ENCODE data around the gene RANGRF.

RANGRF gene

GRCh38 chr17:8273884-8274444, 14.5 kb upstream of the RANGRF start:
- in situ Hi-C loops (cut with MboI; ENCODE audit: low sequenced_read_pairs): no loop called here

DNA sequence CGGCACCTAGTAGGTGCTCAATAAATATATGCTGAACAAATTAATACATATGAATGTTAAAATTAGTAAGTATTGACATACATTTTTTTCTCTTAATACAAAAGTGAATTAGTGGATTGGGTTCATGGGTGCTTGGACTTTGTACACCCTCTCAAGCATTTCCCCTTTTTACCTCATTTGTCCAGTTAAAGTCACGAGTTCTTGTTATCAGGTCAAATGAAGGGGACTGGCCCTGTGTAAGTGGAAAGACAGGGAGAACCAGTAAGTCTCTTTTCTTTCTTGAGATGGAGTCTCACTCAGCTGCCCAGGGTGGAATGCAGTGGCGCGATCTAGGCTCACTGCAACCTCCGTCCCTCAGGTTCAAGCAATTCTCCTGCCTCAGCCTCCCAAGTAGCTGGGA, 13.7 kb upstream of the RANGRF start:
- in situ Hi-C loops (cut with MboI; ENCODE audit: low sequenced_read_pairs): no loop called here

- in situ Hi-C loops (cut with MboI; ENCODE audit: low sequenced_read_pairs): no loop called here
These were observed 12.8 kb upstream of the RANGRF start for GRCh38 chr17:8275421-8276290.

DNA sequence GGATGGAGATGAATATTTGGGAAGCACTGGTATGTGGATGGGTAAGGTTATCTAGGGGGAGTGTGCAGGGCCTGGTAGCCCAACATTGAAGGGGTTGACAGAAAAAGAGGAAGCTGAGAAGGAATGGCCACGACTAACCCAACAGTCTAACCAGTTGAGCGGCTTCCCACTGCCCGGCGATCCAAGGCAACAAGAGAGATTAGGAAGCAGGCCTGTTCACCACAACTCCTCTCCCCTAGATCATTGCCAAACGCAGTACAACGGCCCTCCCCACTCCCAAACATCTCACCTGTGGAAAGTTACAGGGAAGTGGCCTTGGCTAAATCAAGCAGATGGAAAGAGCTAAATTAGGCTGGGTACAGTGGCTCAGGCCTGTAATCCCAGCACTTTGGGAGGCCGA, 11.2 kb upstream of the RANGRF start:
- in situ Hi-C loops (cut with MboI; ENCODE audit: low sequenced_read_pairs): no loop called here

DNA sequence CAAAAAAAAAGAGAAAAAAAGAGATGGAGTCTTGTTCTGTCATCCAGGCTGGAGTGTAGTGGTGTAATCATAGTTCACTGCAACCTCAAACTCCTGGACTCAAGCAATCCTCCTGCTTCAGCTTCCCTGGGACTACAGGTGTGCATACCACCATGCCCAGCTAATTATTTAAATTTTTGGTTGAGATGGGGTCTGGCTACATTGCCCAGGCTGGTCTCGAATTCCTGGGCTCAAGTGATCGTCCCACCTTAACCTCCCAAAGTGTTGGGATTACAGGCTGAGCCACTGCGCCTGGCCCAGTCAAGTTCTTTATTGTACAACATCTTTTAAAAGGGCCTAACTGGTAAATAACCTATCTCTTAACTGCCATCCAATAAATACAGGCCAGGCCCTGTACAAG, 6.1 kb upstream of the RANGRF start:
- in situ Hi-C loops (cut with MboI; ENCODE audit: low sequenced_read_pairs): no loop called here

DNA sequence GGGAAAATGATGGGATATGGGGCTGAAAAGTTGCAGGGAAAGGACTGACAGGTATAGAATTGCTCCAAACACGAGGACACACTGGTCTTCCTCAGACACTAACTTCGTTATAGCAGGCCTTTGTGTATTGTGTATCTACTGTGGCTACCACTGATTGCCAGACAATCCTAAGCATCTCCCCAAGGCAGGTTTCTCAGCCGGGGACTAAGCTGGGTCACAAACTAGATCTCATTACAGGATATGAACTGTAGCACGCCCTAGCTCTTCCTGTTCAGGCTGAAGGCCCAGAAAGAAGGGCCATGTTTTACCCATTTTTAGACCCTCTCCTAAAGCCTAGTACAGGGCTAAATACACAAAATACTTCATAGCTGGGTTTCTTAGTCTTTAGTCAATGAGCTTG, 5.1 kb upstream of the RANGRF start:
- in situ Hi-C loops (cut with MboI; ENCODE audit: low sequenced_read_pairs): no loop called here

DNA sequence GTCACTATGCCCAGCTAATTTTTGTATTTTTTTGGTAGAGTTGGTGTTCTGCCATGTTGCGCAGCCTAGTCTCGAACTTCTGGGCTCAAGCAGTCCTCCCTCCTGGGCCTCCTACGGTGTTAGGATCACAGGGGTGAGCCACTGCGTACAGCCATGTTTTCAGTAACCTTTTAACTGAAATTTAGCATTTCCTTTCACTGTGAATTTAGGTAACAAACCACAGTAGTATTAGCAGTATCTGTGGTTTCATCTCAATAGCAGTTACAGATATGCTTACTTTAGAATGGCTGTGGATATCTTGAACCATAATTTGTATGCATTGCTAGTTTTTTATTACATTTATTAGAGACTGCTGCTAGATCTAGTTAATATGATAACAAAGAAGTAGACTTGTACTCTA, 4.3 kb upstream of the RANGRF start:
- in situ Hi-C loops (cut with MboI; ENCODE audit: low sequenced_read_pairs): no loop called here

- in situ Hi-C loops (cut with MboI; ENCODE audit: low sequenced_read_pairs): no loop called here
These were observed 2.9 kb upstream of the RANGRF start for GRCh38 chr17:8285270-8286181.

GRCh38 chr17:8287651-8288335, 677 bp upstream of the RANGRF start:
- in situ Hi-C loops (cut with MboI; ENCODE audit: low sequenced_read_pairs): no loop called here

- in situ Hi-C loops (cut with MboI; ENCODE audit: low sequenced_read_pairs): no loop called here
These were observed 580 bp downstream of the RANGRF start for GRCh38 chr17:8289103-8289397.

- in situ Hi-C loops (cut with MboI; ENCODE audit: low sequenced_read_pairs): no loop called here
These were observed 1.6 kb downstream of the RANGRF start for GRCh38 chr17:8290043-8290442.

DNA sequence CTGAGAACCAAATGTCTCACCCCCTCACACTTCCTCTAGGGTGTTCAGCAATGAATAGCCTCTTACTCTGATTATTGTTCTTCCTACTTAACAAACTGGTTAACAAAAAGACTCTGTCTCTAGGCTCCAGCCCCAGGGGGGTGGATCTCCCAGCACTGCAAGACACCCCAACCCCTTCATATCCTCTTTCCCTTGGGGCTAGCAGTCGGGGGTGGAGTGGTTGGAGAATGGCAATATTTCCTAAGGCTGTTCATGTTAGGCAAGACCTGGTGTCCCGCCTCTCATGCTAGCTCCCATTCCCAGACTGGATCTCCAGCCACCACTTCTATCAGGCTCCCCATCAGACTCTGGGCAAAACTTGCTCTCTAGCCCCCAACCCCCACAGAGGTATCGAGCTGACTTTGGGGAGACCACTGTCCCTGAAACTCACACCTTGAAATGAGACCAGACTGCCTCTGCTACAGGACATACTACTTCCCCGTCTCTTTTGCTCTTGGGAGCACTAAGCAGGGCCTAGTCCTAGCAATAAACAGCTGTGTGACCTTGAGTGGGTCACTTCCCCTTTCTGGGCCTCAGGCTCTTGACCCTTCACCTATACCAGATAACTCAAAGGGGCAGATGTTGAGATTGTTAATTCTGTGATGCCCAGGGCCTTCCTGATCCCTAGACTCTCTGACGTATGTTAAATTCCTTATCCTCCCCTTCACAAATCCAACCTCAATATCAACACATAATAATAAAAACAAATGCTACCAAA, 4.3 kb downstream of the RANGRF start:
- in situ Hi-C loops (cut with MboI; ENCODE audit: low sequenced_read_pairs): no loop called here

GRCh38 chr17:8294361-8294760, 5.9 kb downstream of the RANGRF start:
- in situ Hi-C loops (cut with MboI; ENCODE audit: low sequenced_read_pairs): no loop called here

- in situ Hi-C loops (cut with MboI; ENCODE audit: low sequenced_read_pairs): no loop called here
These were observed 6.4 kb downstream of the RANGRF start for GRCh38 chr17:8294814-8295316.

DNA sequence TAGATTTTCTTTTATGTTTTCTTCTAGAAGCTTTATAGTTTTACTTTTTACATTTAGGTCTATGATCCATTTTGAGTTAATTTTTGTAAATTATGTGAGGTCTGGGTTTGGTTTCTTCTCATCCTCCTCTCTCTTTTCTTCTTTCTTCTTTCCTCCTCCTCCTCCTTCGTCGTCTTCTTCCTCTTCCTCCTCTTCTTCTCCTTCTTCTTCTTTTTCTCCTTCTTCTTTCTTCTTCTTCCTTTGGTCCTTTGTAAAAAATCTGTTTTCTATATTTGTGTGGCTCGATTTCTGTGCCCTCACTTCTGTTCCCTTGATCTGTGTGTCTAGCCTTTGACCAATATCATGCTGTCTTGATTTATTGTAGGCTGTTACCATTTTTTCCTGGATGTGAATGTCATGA, 11.8 kb downstream of the RANGRF start:
- in situ Hi-C loops (cut with MboI; ENCODE audit: low sequenced_read_pairs): no loop called here

- in situ Hi-C loops (cut with MboI; ENCODE audit: low sequenced_read_pairs): no loop called here
These were observed 12.3 kb downstream of the RANGRF start for GRCh38 chr17:8300627-8301242.

GRCh38 chr17:8310601-8311123, 22.2 kb downstream of the RANGRF start:
- in situ Hi-C loops (cut with MboI; ENCODE audit: low sequenced_read_pairs): no loop called here

DNA sequence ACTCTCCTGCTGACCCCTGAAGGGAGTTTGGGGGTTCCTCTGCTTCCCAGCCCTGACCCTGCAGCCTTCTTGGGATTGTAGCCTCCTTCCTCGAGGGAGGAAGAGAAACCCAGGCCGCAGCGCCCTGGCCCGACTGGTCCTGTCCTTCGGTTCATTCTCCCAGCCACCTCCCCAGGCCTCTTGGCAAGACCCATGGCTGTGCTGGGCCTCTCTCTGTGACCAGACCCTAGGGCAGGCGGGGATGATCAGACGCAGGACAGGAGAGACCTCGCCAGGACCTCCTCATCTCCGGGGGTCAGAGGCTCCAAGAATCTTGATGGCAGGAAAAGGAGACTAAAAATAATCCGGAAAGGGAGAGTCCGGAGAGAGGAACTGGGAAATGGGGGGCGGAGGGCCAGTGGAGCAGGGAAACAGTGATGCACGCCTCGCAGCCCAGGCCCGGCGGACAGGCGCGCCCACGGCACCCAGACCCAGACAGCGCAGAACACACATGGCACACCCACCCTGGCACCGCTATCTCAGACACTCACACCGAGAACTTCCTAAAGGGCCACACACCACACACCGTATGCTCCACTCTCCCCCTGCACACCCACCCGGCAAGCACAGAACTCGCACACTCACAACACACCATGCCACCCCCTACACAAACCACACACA, 22.8 kb downstream of the RANGRF start:
- in situ Hi-C loops (cut with MboI; ENCODE audit: low sequenced_read_pairs): no loop called here

GRCh38 chr17:8312251-8312650, 23.8 kb downstream of the RANGRF start:
- in situ Hi-C loops (cut with MboI; ENCODE audit: low sequenced_read_pairs): no loop called here

Measured in HL-60/S4 treated with retinoic acid at 250 ng/mL for 4 days and 3 days (cell line).